GM12892 (cell line): Measurements from ENCODE around the gene TRIM60.

ENCODE experiments used
- POLR2A ChIP-seq: IDR thresholded peaks from 2 replicates; pipeline ENCODE4 v1.6.1; 2011; ENCODE audit warnings: low read depth, low read length, control low read depth
- POLR2AphosphoS5 ChIP-seq: IDR thresholded peaks from 2 replicates; pipeline ENCODE4 v1.6.1; 2011; ENCODE audit warnings: low read depth, low read length, control low read depth
- TAF1 ChIP-seq: IDR thresholded peaks from 2 replicates; pipeline ENCODE4 v1.6.1; 2011; ENCODE audit warnings: low read depth, mild to moderate bottlenecking, control low read depth, low read length, borderline replicate concordance

DNA sequence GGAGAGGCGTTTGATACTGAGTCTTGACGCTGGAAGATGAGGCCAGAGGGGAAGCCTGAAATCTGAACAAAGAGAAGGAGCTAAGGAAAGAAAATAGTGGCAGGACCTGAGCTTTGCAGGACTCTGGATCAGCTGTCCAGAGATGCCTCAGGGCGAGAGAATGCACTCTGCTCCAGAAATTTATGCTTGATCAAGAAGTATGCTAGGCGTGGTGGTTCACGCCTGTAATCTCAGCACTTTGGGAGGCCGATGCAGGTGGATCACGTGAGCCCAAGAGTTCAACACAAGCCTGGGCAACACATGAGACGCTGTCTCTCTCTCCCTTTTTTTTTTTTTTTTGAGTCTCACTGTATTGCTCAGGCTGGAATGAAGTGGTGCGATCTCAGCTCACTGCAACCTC is 23.8 kb downstream of the TRIM60 start:
- TF ChIP-seq POLR2AphosphoS5 (no peak), POLR2A (no peak), TAF1 (no peak)
